22Rv1 (cell line): ENCODE results near the gene SERGEF.

ENCODE experiments used
- CTCF ChIP-seq: fragments of 450-650 bp; IDR thresholded peaks from 2 replicates; pipeline ENCODE4 v1.5.1; 2017; ENCODE audit warnings: mild to moderate bottlenecking
- ZFX ChIP-seq: fragments of 450-650 bp; IDR thresholded peaks from 2 replicates; pipeline ENCODE4 v1.6.1; 2017; ENCODE audit warnings: antibody characterized with exemption, borderline replicate concordance

GRCh38 chr11:17958446-17958845 lies 54.4 kb downstream of the SERGEF start:
- no peak for TF ChIP-seq CTCF
- no peak for TF ChIP-seq ZFX
